Measurements from ENCODE around the gene ZNF207.

Gene ZNF207

GRCh38 chr17:32331243-32332040 lies 18.5 kb upstream of the ZNF207 start:
- H3K36me3 ChIP-seq: peaks cover 0 to 32% (median 22%) of the 10 kb centered on the region in 11 experiments; a peak in 19 of 22 replicates

GRCh38 chr17:32333187-32333586 lies 16.8 kb upstream of the ZNF207 start:
- peak overlapping the region in 9 of 11 experiments; percentile 69 to 90 (median 79); a peak in 14 of 22 replicates for H3K4me2 ChIP-seq
- peaks cover 67 to 100% (median 84%) of the 10 kb centered on the region in 10 experiments for H3K4me1 ChIP-seq
- H3K27ac ChIP-seq: peak overlapping the region in 10 of 11 experiments; percentile 84 to 99 (median 94); a peak in 19 of 22 replicates
- H3K27me3 ChIP-seq: no peaks in the 10 kb centered on the region
- no peak overlapping the region for H3K4me3 ChIP-seq
- H3K9ac ChIP-seq: peak overlapping the region in 5 of 11 experiments; percentile 73 to 85 (median 81); a peak in 5 of 22 replicates
- H4K20me1 ChIP-seq: no peaks in the 10 kb centered on the region
- H3K9me3 ChIP-seq (replicated peaks in 1 of 11): no peaks in the 10 kb centered on the region
- H3K36me3 ChIP-seq: peaks cover 0 to 49% (median 37%) of the 10 kb centered on the region in 11 experiments; a peak in 19 of 22 replicates
- TF ChIP-seq Cebpa-rat (IDR thresholded peaks at IDR 0.05): no peak

More at GRCh38 chr17:32331243-32332040, 18.5 kb upstream of the ZNF207 start:
- H3K4me1 ChIP-seq: peaks cover 61 to 100% (median 95%) of the 10 kb centered on the region in 10 experiments
- peak overlapping the region; percentile 59 to 85 (median 78); a peak in 21 of 22 replicates for H3K9ac ChIP-seq
- TF ChIP-seq Cebpa-rat (IDR thresholded peaks at IDR 0.05): peak in 8 of 11 experiments; percentile 63 to 99 (median 88); a peak in 11 of 22 replicates
- H3K9me3 ChIP-seq (replicated peaks in 1 of 11): no peaks in the 10 kb centered on the region
- peak overlapping the region; percentile 56 to 90 (median 78) for H3K4me2 ChIP-seq
- H3K27me3 ChIP-seq: no peaks in the 10 kb centered on the region
- no peaks in the 10 kb centered on the region for H4K20me1 ChIP-seq
- H3K27ac ChIP-seq: peak overlapping the region; percentile 74 to 99 (median 93)
- H3K4me3 ChIP-seq: peak overlapping the region in 3 of 10 experiments; percentile 3 to 30 (median 8); a peak in 5 of 20 replicates

GRCh38 chr17:32335046-32335445 lies 14.9 kb upstream of the ZNF207 start:
- H3K4me2 ChIP-seq: peak overlapping the region; percentile 29 to 64 (median 60); a peak in 17 of 22 replicates
- H3K36me3 ChIP-seq: peaks cover 0 to 63% (median 41%) of the 10 kb centered on the region in 11 experiments; a peak in 19 of 22 replicates
- no peaks in the 10 kb centered on the region for H3K27me3 ChIP-seq
- no peaks in the 10 kb centered on the region for H3K9me3 ChIP-seq (replicated peaks in 1 of 11)
- no peaks in the 10 kb centered on the region for H4K20me1 ChIP-seq
- H3K27ac ChIP-seq: peak overlapping the region in 8 of 11 experiments; percentile 36 to 99 (median 60); a peak in 16 of 22 replicates
- no peak overlapping the region for H3K4me3 ChIP-seq
- 0 out of 22 replicates have a peak overlapping the region, but pooled peaks of 1 of the 11 experiments have one; percentile 15 for H3K9ac ChIP-seq
- H3K4me1 ChIP-seq: peaks cover 48 to 100% (median 72%) of the 10 kb centered on the region in 10 experiments
- TF ChIP-seq Cebpa-rat (IDR thresholded peaks at IDR 0.05): no peak

GRCh38 chr17:32335687-32336086 lies 14.3 kb upstream of the ZNF207 start:
- Histone ChIP-seq H3K4me1 (peaks cover 42 to 100% (median 72%) of the 10 kb centered on the region in 10 experiments), H3K9me3 (replicated peaks in 1 of 11) (no peaks in the 10 kb centered on the region), H3K9ac (peak overlapping the region in 3 of 11 experiments; percentile 5 to 15 (median 6); a peak in 3 of 22 replicates), H3K4me3 (no peak overlapping the region), H3K27me3 (no peaks in the 10 kb centered on the region), H3K4me2 (peak overlapping the region; percentile 29 to 64 (median 60)), H4K20me1 (no peaks in the 10 kb centered on the region), H3K27ac (peak overlapping the region in 8 of 11 experiments; percentile 36 to 99 (median 60); a peak in 16 of 22 replicates), H3K36me3 (peaks cover 0 to 64% (median 41%) of the 10 kb centered on the region in 11 experiments; a peak in 19 of 22 replicates)
- no peak for TF ChIP-seq Cebpa-rat (IDR thresholded peaks at IDR 0.05)

GRCh38 chr17:32341141-32341856 lies 8.7 kb upstream of the ZNF207 start:
- H3K27me3 ChIP-seq: no peaks in the 10 kb centered on the region
- peaks cover 0 to 32% (median 21%) of the 10 kb centered on the region in 11 experiments; a peak in 15 of 22 replicates for H3K36me3 ChIP-seq
- H3K4me3 ChIP-seq: peak overlapping the region; percentile 57 to 75 (median 63)
- no peaks in the 10 kb centered on the region for H4K20me1 ChIP-seq
- no peak for TF ChIP-seq Cebpa-rat (IDR thresholded peaks at IDR 0.05)
- peak overlapping the region; percentile 78 to 94 (median 88) for H3K9ac ChIP-seq
- peak overlapping the region; percentile 69 to 98 (median 94) for H3K27ac ChIP-seq
- no peaks in the 10 kb centered on the region for H3K9me3 ChIP-seq (replicated peaks in 1 of 11)
- peaks cover 28 to 82% (median 53%) of the 10 kb centered on the region in 10 experiments for H3K4me1 ChIP-seq
- peak overlapping the region; percentile 78 to 97 (median 88) for H3K4me2 ChIP-seq

GRCh38 chr17:32341857-32342602 lies 7.9 kb upstream of the ZNF207 start, which contains the start of gene C17orf75:
Gene C17orf75 (minus strand): TSS chr17:32342173. CDS start chr17:32342139, 34 bp downstream.
- no peak for TF ChIP-seq Cebpa-rat (IDR thresholded peaks at IDR 0.05)
- peak within 1 kb of the TSS; percentile 78 to 94 (median 88) for H3K9ac ChIP-seq
- H3K36me3 ChIP-seq: peaks cover 0 to 27% (median 16%) of the 10 kb centered on the region in 11 experiments; a peak in 14 of 22 replicates
- H3K4me1 ChIP-seq: peaks cover 20 to 74% (median 46%) of the 10 kb centered on the region in 10 experiments
- peak within 1 kb of the TSS; percentile 69 to 98 (median 94) for H3K27ac ChIP-seq
- no peaks in the 10 kb centered on the region for H4K20me1 ChIP-seq
- no peaks in the 10 kb centered on the region for H3K27me3 ChIP-seq
- H3K4me2 ChIP-seq: peak within 1 kb of the TSS; percentile 78 to 97 (median 88)
- H3K4me3 ChIP-seq: peak within 1 kb of the TSS; percentile 57 to 75 (median 63)
- no peaks in the 10 kb centered on the region for H3K9me3 ChIP-seq (replicated peaks in 1 of 11)

- H3K4me2 ChIP-seq: peak overlapping the region; percentile 62 to 97 (median 87)
- peak overlapping the region; percentile 78 to 94 (median 88); a peak in 21 of 22 replicates for H3K9ac ChIP-seq
- H3K27ac ChIP-seq: peak overlapping the region; percentile 69 to 98 (median 94); a peak in 21 of 22 replicates
- peaks cover 0 to 20% (median 9%) of the 10 kb centered on the region in 11 experiments; a peak in 12 of 22 replicates for H3K36me3 ChIP-seq
- no peak for TF ChIP-seq Cebpa-rat (IDR thresholded peaks at IDR 0.05)
- peaks cover 18 to 70% (median 44%) of the 10 kb centered on the region in 10 experiments for H3K4me1 ChIP-seq
- H3K4me3 ChIP-seq: peak overlapping the region; percentile 57 to 75 (median 63)
- H3K27me3 ChIP-seq: no peaks in the 10 kb centered on the region
- no peaks in the 10 kb centered on the region for H4K20me1 ChIP-seq
- no peaks in the 10 kb centered on the region for H3K9me3 ChIP-seq (replicated peaks in 1 of 11)
Measured at GRCh38 chr17:32342603-32343325, 7.2 kb upstream of the ZNF207 start.
